AG04449 (cell line): ENCODE measurements around the gene ZNF780B.

Source experiments
- CTCF ChIA-PET: fragments of 350-600 bp; formaldehyde crosslinking; extraction: SDS; loops from one replicate; lab custom pipeline; 2021; ENCODE audit warnings: antibody characterized with exemption; lab: Yijun Ruan, JAX
- POLR2A ChIA-PET: fragments of 400-600, 350-600 bp; formaldehyde crosslinking; extraction: SDS; loops from one replicate; lab custom pipeline; 2020; ENCODE audit warnings: antibody characterized with exemption, inconsistent platforms; lab: Yijun Ruan, JAX
- DNase-seq: peaks from one replicate; pipeline ENCODE4 v3.0.0-alpha.2; 2010; ENCODE audit warnings: low read depth, low spot score
- H3K4me3 ChIP-seq: 2 replicates; pipeline ENCODE4 v1.5.1; 2011; ENCODE audit warnings: low read depth, mild to moderate bottlenecking, control low read depth, low read length
- TF ChIP-seq, protein P1 (sequence below): IDR thresholded peaks from one replicate; pipeline ENCODE4 v1.5.1; 2011; ENCODE audit warnings: mild to moderate bottlenecking, moderate library complexity, low read length, control low read depth, inconsistent platforms; ENCODE audit not compliant: insufficient read depth; ENCODE audit errors: missing control alignments

The ZNF780B gene

GRCh38 chr19:39995794-39996193 is 60.2 kb downstream of the ZNF780B start:
- DNase-seq, result no peak
- TF ChIP-seq, protein P1, sequence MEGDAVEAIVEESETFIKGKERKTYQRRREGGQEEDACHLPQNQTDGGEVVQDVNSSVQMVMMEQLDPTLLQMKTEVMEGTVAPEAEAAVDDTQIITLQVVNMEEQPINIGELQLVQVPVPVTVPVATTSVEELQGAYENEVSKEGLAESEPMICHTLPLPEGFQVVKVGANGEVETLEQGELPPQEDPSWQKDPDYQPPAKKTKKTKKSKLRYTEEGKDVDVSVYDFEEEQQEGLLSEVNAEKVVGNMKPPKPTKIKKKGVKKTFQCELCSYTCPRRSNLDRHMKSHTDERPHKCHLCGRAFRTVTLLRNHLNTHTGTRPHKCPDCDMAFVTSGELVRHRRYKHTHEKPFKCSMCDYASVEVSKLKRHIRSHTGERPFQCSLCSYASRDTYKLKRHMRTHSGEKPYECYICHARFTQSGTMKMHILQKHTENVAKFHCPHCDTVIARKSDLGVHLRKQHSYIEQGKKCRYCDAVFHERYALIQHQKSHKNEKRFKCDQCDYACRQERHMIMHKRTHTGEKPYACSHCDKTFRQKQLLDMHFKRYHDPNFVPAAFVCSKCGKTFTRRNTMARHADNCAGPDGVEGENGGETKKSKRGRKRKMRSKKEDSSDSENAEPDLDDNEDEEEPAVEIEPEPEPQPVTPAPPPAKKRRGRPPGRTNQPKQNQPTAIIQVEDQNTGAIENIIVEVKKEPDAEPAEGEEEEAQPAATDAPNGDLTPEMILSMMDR, result no peak
- ChIA-PET CTCF (interaction anchor here (0.6 to 1.9 kb wide), 3 partner anchors 10 to 152 kb away, joined by 3 to 6 read pairs (median 4); partner anchors contain the start of gene PSMC4), POLR2A (interaction anchor here (1.6 kb wide), 1 partner anchor 25 kb away, joined by 6 read pairs; the partner anchor contains the start of gene PSMC4)
- H3K4me3 ChIP-seq, result peak overlapping the region; percentile 34

GRCh38 chr19:39994361-39994760 is 61.7 kb downstream of the ZNF780B start:
- TF ChIP-seq, protein P1, result no peak
- CTCF ChIA-PET, result no interaction called here
- POLR2A ChIA-PET, result no interaction called here
- no peak for DNase-seq
- H3K4me3 ChIP-seq, result no peak overlapping the region

DNA sequence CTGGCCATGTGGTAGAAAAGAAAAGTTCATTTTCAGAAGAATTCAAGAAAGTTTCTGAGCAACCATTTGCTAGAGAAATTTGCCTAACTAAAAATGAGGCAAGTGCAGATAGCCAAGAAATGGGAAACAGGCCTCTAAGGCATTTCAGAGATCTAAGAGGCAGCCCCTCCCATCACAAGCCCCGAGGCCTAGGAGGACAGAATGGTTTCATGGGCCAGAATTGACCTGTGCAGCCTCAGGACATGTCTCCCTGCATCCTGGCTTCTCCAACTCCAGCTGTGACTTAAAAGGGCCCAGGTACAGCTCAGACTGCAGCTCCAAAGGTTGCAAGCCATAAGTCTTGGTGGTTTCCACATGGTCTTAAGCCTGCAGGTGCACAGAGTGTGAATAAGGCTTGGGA is 62.4 kb downstream of the ZNF780B start:
- ChIA-PET CTCF (no interaction called here), POLR2A (no interaction called here)
- TF ChIP-seq, protein P1, result no peak
- no peak overlapping the region for H3K4me3 ChIP-seq
- DNase-seq, result no peak

- CTCF ChIA-PET, result interaction anchor here (1.3 to 2.6 kb wide), 2 partner anchors 17 kb away, joined by 3 to 10 read pairs; partner anchors contain the start of gene PSMC4
These were observed 68.4 kb downstream of the ZNF780B start for GRCh38 chr19:39987596-39987995.

GRCh38 chr19:39987167-39987566 is 68.9 kb downstream of the ZNF780B start:
- no peak for DNase-seq
- no peak overlapping the region for H3K4me3 ChIP-seq
- CTCF ChIA-PET, result interaction anchor here (2.6 kb wide), 1 partner anchor 17 kb away, joined by 10 read pairs; the partner anchor contains the start of gene PSMC4
- TF ChIP-seq, protein P1, result no peak
- POLR2A ChIA-PET, result no interaction called here

More at GRCh38 chr19:39987596-39987995, 68.4 kb downstream of the ZNF780B start:
- TF ChIP-seq, protein P1, result no peak
- POLR2A ChIA-PET, result no interaction called here
- no peak for DNase-seq
- H3K4me3 ChIP-seq, result no peak overlapping the region

GRCh38 chr19:39986643-39987042 is 69.4 kb downstream of the ZNF780B start:
- TF ChIP-seq, protein P1, result no peak
- ChIA-PET CTCF (interaction anchor here (2.6 kb wide), 1 partner anchor 16 kb away, joined by 10 read pairs; the partner anchor contains the start of gene PSMC4), POLR2A (no interaction called here)
- DNase-seq, result no peak
- H3K4me3 ChIP-seq, result no peak overlapping the region
